Neural progenitor cell (in vitro differentiated cells): ENCODE results near the gene WAS.

Experiments
- CTCF ChIP-seq: fragments of 200-600 bp; sonication (generic); IDR thresholded peaks from 2 replicates; pipeline ENCODE4 v1.5.1; 2017; ENCODE audit warnings: antibody characterized with exemption, mild to moderate bottlenecking
- EZH2 ChIP-seq: fragments of 200-600 bp; sonication (generic); IDR thresholded peaks from 2 replicates; pipeline ENCODE4 v1.6.1; 2017; ENCODE audit warnings: antibody characterized with exemption, mild to moderate bottlenecking, moderate library complexity
- EZH2phosphoT487 ChIP-seq: fragments of 200-600 bp; sonication (generic); IDR thresholded peaks from 2 replicates; pipeline ENCODE4 v1.6.1; 2017; ENCODE audit warnings: antibody characterized with exemption

- TF ChIP-seq CTCF (no peak), EZH2 (no peak), EZH2phosphoT487 (no peak)
Measured at GRCh38 chrX:48720577-48721250, 37.1 kb downstream of the WAS start.
